MM.1S (cell line): Measurements from ENCODE around the gene NET1.
"Not testable (repeated sequence)": the region's sequence is repeated elsewhere in the genome, so short reads cannot be mapped to it uniquely, and the experiment has no call there.

Experiments
- DNase-seq: peaks from one replicate; pipeline ENCODE4 v3.0.0-alpha.2; 2015
- H2AFZ ChIP-seq: fragments of 300-600 bp; sonication (generic); 2 replicates; pipeline ENCODE4 v1.6.0; 2016; ENCODE audit warnings: antibody characterized with exemption, low read length
- H3F3A ChIP-seq: fragments of 300-600 bp; sonication (generic); 2 replicates; pipeline ENCODE4 v1.6.1; 2016; ENCODE audit warnings: mild to moderate bottlenecking, antibody characterized with exemption, low read length, moderate library complexity, mixed read lengths; ENCODE audit not compliant: insufficient read depth
- H3K27ac ChIP-seq: fragments of 300-600 bp; sonication (generic); 2 replicates; pipeline ENCODE4 v1.5.1; 2016; ENCODE audit warnings: mild to moderate bottlenecking, low read length
- H3K27me3 ChIP-seq: fragments of 300-600 bp; sonication (generic); replicated peaks from 2 replicates; pipeline ENCODE4 v1.6.0; 2016; ENCODE audit warnings: low read length; ENCODE audit not compliant: insufficient read depth
- H3K36me3 ChIP-seq: fragments of 300-600 bp; sonication (generic); replicated peaks from 2 replicates; pipeline ENCODE4 v1.6.1; 2016; ENCODE audit warnings: mild to moderate bottlenecking, low read length, mixed read lengths; ENCODE audit not compliant: insufficient read depth
- H3K4me1 ChIP-seq: fragments of 300-600 bp; sonication (generic); 2 replicates; pipeline ENCODE4 v1.6.1; 2016; ENCODE audit warnings: low read length, mixed read lengths
- H3K4me2 ChIP-seq: fragments of 300-600 bp; sonication (generic); 2 replicates; pipeline ENCODE4 v1.6.0; 2016; ENCODE audit warnings: low read depth, low read length
- H3K4me3 ChIP-seq: fragments of 300-600 bp; sonication (generic); 2 replicates; pipeline ENCODE4 v1.5.1; 2016; ENCODE audit warnings: low read length, mixed read lengths
- H3K79me2 ChIP-seq: fragments of 300-600 bp; sonication (generic); 2 replicates; pipeline ENCODE4 v1.6.1; 2016; ENCODE audit warnings: mixed run types, low read length, mixed read lengths
- H3K9ac ChIP-seq: fragments of 300-600 bp; sonication (generic); 2 replicates; pipeline ENCODE4 v1.6.1; 2016; ENCODE audit warnings: low read length, mixed read lengths
- H3K9me2 ChIP-seq: fragments of 300-600 bp; sonication (generic); replicated peaks from 2 replicates; pipeline ENCODE4 v1.6.1; 2016; ENCODE audit warnings: mild to moderate bottlenecking, low read length, mixed read lengths; ENCODE audit not compliant: insufficient read depth
- H3K9me3 ChIP-seq: fragments of 300-600 bp; sonication (generic); replicated peaks from 2 replicates; pipeline ENCODE4 v1.6.1; 2016; ENCODE audit warnings: mild to moderate bottlenecking, low read length, mixed read lengths; ENCODE audit not compliant: insufficient read depth
- H4K20me1 ChIP-seq: fragments of 300-600 bp; sonication (generic); 2 replicates; pipeline ENCODE4 v1.6.1; 2016; ENCODE audit warnings: mild to moderate bottlenecking, low read length, moderate library complexity, mixed read lengths; ENCODE audit not compliant: insufficient read depth
- EZH2 ChIP-seq: fragments of 300-600 bp; sonication (generic); optimal IDR thresholded peaks from 2 replicates; pipeline ENCODE3; 2017; ENCODE audit warnings: low read depth, mild to moderate bottlenecking, antibody characterized with exemption, low read length, mixed read lengths
- EZH2phosphoT487 ChIP-seq: fragments of 300-600 bp; sonication (generic); IDR thresholded peaks from 2 replicates; pipeline ENCODE4 v1.6.1; 2018; ENCODE audit warnings: antibody characterized with exemption, low read length
- TF ChIP-seq, protein P1 (sequence below): fragments of 300-600 bp; sonication (generic); IDR thresholded peaks from 2 replicates; pipeline ENCODE4 v1.5.1; 2016; ENCODE audit warnings: antibody characterized with exemption, low read length, mixed read lengths

NET1 gene

GRCh38 chr10:5402798-5403197, 9.6 kb upstream of the NET1 start:
- Histone ChIP-seq H3K4me3 (no peak overlapping the region), H3K9me3 (no peaks in the 10 kb centered on the region), H3K36me3 (no peaks in the 10 kb centered on the region), H3K4me1 (no peaks in the 10 kb centered on the region), H3K27ac (no peak overlapping the region), H2AFZ (0 out of 2 replicates have a peak overlapping the region, but pooled peaks have one; percentile 19), H3K27me3 (no peaks in the 10 kb centered on the region), H3K4me2 (no peak overlapping the region), H3K9ac (no peak overlapping the region), H3K9me2 (no peaks in the 10 kb centered on the region), H3K79me2 (no peaks in the 10 kb centered on the region), H4K20me1 (no peaks in the 10 kb centered on the region), H3F3A (no peaks in the 10 kb centered on the region)
- DNase-seq: no peak
- no peak for TF ChIP-seq EZH2phosphoT487
- TF ChIP-seq, protein P1, sequence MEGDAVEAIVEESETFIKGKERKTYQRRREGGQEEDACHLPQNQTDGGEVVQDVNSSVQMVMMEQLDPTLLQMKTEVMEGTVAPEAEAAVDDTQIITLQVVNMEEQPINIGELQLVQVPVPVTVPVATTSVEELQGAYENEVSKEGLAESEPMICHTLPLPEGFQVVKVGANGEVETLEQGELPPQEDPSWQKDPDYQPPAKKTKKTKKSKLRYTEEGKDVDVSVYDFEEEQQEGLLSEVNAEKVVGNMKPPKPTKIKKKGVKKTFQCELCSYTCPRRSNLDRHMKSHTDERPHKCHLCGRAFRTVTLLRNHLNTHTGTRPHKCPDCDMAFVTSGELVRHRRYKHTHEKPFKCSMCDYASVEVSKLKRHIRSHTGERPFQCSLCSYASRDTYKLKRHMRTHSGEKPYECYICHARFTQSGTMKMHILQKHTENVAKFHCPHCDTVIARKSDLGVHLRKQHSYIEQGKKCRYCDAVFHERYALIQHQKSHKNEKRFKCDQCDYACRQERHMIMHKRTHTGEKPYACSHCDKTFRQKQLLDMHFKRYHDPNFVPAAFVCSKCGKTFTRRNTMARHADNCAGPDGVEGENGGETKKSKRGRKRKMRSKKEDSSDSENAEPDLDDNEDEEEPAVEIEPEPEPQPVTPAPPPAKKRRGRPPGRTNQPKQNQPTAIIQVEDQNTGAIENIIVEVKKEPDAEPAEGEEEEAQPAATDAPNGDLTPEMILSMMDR: no peak
- no peak for TF ChIP-seq EZH2

DNA sequence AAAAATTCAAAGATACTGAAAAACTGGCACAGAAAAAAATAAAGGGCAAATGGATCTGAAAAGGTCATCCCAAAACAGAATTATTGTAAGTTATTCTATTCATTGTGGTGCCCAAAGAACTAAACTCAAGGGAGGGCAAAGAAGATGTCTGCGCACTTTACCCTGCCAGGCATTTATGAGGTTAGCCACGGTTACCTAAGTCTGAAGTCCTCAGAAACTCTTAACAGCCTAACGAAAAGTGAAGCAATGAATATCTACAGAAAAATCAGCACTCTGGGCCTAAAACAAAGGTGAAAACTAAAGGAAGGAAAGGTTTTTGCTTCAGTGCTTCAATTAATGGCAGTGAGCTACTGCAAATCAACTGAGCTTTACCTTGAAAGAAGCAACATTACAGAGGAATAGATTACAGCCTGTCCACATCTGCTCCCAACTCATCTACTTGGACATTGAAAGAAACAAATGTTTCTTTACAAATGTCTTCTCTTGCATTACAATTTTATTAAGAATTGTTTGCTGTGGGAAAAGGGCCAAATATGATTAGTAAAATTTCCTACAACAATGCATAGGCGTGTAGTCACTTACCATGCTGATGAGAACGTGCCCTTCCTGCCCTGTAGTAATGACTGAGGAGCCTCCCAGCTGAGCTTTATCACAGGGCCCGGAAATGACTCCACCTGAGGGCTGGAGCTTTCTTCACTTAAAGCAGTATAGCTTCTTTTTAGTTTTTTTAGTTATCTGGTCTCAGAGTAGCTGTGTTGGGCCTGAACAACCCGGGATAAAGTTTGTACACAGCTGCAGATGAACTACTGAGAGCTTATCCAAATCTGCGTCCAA, 7.9 kb upstream of the NET1 start, which contains the start of gene TUBAL3:
TUBAL3 (minus strand) TSS at position 621 of the 834 bp plus-strand sequence; CDS start at position 585, 36 bp downstream.
- DNase-seq: no peak
- no peak within 1 kb of the TSS for H3K4me3 ChIP-seq

DNA sequence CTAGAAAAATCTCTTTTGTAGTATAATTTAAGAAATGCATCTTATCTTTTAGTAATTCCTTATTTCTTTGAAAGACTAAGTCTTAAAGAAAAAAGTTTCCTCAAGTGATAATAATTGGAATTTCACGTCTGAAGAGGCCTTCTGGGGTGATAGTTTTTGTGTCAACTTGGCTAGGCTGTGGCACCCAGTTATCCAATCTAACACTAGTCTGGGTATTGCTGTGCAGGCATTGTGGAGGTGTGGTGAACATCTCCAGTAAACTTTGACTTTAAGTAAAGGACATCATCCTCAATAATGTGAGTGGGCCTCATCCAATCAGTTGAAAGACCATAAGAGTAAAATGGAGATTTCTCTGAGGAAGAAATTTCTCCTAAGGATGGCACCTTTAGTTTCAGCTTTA, 5.4 kb upstream of the NET1 start:
- Histone ChIP-seq H4K20me1 (no peaks in the 10 kb centered on the region), H3K9me3 (no peaks in the 10 kb centered on the region), H3K4me1 (0 out of 2 replicates have a peak, but pooled peaks cover 3% of the 10 kb centered on the region), H3K4me3 (no peak overlapping the region), H2AFZ (no peak overlapping the region), H3K79me2 (no peaks in the 10 kb centered on the region), H3K27ac (no peak overlapping the region), H3K4me2 (no peak overlapping the region), H3K9ac (no peak overlapping the region), H3K36me3 (no peaks in the 10 kb centered on the region), H3K9me2 (no peaks in the 10 kb centered on the region), H3K27me3 (no peaks in the 10 kb centered on the region), H3F3A (no peaks in the 10 kb centered on the region)
- TF ChIP-seq, protein P1: no peak
- no peak for TF ChIP-seq EZH2
- TF ChIP-seq EZH2phosphoT487: no peak
- no peak for DNase-seq

More for the DNA sequence above, 7.9 kb upstream of the NET1 start, which contains the start of gene TUBAL3:
- H3K4me2 ChIP-seq: no peak within 1 kb of the TSS
- H3K9ac ChIP-seq: no peak within 1 kb of the TSS
- no peaks in the 10 kb centered on the region for H3F3A ChIP-seq
- H3K36me3 ChIP-seq: no peaks in the 10 kb centered on the region
- H3K79me2 ChIP-seq: no peaks in the 10 kb centered on the region
- TF ChIP-seq EZH2: no peak
- TF ChIP-seq, protein P1: no peak
- no peak for TF ChIP-seq EZH2phosphoT487
- no peak within 1 kb of the TSS for H2AFZ ChIP-seq
- H3K27ac ChIP-seq: no peak within 1 kb of the TSS
- H3K27me3 ChIP-seq: no peaks in the 10 kb centered on the region
- no peaks in the 10 kb centered on the region for H3K4me1 ChIP-seq
- H3K9me2 ChIP-seq: no peaks in the 10 kb centered on the region
- no peaks in the 10 kb centered on the region for H4K20me1 ChIP-seq
- no peaks in the 10 kb centered on the region for H3K9me3 ChIP-seq

DNA sequence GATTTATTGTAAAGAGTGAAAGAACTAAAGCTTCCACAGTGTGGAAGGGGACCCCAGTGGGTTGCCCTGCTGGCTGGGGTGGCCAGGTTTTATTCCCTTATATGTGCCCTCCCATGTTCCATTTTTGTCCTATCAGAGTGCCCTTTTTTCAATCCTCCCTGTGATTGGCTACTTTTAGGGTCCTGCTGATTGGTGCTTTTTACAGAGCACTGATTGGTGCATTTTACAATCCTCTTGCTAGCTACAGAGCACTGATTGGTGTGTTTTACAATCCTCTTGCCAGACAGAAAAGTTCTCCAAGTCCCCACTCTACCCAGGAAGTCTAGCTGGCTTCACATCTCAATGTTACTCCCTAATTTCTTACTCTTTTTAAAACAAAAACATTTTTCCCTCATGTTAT, 1.6 kb upstream of the NET1 start:
- H3K27ac ChIP-seq, H3K9me2 ChIP-seq, H3K27me3 ChIP-seq, H3K4me2 ChIP-seq, H3K36me3 ChIP-seq, H3F3A ChIP-seq, H3K9me3 ChIP-seq, H2AFZ ChIP-seq, H3K4me3 ChIP-seq, H3K9ac ChIP-seq, H3K4me1 ChIP-seq, DNase-seq, H4K20me1 ChIP-seq: not testable (repeated sequence)
- peaks cover 32% of the 10 kb centered on the region for H3K79me2 ChIP-seq
